ENCODE results near the gene LRP1B.
"Not testable (repeated sequence)": the region's sequence is repeated elsewhere in the genome, so short reads cannot be mapped to it uniquely, and the experiment has no call there.

Gene LRP1B

DNA sequence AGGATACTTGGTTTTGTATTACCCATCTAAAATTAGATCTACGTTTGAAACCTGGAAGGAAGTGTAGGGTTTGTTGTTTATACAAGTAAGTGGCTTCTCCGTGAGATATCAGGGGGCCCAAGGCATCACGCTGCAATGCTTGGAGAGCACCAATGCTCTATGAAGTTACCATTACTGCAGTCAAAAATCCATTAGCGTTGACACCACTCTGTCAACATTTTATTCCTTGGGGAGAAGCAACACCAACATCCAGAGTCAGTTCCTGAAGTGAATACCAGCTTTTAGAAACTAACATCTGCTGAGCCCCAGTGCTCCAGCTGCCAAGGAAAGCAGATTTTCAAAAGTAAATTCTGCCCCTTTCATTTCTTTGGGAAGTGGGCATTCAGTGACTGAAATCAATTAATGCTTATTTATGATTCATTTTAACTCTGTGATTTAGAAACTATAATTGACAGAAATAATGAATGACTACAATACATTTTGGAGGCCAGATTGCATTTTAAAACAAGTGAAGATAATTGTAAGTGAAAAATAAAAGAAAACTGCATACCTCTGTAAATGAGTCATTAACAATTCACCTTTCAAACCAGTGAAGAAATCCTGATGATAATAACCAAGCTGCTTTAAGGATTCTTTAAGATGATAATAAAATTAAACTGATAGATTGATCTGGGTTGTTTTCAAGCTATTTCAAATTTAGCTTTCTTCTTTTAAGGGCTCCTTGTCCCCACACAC lies 30.5 kb downstream of the LRP1B start:
- no peak for DNase-seq

DNA sequence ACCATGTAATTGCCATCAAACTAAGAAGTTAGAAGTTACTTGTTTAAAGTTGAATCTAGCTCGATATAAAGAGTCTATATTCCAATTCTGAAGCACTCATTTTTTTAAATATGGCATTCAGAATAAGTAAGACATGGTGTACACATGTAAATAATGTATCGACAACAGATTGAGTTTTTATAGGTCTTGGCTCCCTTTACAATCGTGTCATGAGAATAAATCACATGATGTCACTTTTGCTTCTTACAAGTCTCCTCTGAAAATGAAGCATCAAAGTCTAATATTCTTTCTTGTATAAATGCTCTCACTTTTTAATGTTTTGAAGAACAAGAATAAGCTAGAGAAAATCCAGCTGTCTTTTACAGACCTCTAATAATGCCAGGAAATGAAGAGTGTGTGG lies 33.1 kb downstream of the LRP1B start:
- no peak for DNase-seq

DNA sequence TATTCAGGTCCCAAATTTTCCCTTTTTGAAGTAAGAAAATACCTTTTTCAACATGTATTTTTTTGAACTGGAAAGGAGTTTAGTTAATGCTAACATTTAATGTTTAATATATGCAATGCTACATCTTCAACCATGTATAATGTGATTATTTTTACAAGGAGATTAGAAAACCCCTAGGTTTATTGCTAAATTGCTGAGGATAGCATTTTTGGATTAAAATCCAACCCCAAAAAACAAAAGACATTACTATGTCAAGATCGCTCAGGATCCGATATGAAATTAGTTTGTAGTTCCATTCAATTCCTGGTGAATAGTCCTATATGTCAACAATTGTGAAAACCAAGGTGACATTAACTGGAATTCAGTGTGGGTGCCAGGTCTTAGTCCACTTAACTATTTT lies 35.2 kb downstream of the LRP1B start:
- DNase-seq, result no peak

DNA sequence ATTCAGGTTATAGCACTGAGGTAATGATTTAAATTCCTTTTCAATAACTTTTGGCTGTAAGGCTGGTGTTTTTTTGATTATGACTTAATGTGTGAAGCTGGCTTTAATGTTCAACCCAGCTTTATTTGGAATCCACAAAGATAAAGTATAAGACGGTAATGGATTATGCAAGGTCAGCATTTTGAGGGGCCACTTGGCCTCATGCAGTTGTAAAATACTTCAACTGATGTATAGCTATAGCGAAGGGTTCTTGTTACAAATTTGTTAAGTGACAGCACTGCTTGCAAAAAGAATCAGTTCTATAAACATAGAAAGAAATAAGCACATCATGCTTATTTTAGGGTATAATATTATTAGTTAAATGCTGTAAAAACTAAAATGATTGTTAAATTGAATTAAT lies 36.6 kb downstream of the LRP1B start:
- DNase-seq, result no peak

DNA sequence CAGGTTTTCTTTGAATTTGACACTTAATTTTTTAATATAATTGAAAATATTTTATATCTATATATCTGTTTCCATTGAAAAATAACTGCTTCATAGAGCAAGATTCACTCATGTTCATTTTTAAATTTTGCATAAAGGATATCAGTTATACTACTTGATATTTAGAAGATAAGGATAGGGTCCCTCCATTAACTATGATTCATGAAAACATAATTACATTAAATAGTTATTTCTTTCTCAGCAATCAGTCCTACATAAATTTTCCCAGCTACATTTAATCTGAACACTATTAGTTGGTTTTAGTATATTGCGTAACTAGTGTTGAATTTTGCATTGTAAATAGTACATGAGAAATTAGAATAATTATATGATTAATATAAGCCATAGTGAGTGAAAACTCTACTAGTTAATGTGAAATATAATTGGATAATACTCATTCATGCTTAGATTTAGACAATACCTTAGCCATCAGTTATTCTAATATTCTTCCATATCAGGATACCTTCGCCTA lies 42.7 kb downstream of the LRP1B start:
- no peak for DNase-seq

DNA sequence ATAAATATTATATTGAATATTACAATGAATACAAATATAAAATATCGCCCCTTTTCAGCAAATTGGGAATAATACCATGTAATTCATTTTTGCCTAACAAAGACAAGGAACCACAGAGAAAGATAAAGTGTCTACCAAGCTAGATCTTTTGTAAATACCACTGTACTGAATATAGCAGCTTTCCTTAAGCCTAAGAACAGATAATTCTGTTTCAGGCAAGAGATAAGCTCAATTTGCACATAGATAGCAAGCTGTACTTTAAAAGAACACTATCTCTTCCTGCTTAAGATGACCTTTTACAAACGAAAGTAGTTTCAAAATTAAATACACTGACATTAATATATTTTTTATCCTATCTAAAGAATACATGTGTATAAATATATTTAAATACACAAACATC lies 43.2 kb downstream of the LRP1B start:
- not testable (repeated sequence) for DNase-seq

DNA sequence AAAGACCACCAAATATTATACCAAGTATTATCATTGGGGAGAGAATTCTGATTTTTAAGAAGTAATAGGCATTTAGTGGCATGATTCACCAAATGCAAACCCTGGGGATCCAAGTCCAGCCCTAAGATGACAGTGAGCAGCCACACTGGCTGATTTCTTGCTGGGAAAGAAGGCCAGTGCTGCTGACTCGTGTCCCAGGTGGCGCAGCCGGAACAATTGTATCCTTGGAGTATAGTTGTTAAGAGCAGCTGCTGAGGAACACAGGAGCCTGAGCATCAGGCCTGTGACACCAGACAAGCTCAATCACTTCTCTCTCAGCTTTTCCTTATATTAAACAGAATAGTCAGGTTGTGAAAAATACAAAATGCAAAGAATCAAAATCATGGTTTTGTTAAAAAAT lies 48.4 kb downstream of the LRP1B start:
- DNase-seq, result no peak

DNA sequence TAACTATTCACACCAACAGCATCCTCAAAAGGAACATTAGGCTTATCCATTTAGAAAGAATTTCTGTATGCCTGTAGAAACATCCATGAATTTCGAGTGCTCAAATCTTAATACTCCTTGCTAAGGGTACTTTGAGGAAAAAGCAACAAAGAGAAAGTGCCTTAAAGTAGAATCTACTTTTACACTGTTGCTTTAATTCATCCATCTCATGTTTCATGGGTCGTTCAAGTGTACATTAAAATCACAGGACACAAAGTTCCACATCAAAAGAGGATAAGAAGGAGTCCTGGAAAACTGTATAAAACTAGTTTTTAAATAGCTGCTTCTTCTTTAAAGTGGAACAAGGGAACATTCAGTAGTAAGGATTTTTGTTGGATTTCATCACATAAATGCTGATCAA lies 54.5 kb downstream of the LRP1B start:
- no peak for DNase-seq

DNA sequence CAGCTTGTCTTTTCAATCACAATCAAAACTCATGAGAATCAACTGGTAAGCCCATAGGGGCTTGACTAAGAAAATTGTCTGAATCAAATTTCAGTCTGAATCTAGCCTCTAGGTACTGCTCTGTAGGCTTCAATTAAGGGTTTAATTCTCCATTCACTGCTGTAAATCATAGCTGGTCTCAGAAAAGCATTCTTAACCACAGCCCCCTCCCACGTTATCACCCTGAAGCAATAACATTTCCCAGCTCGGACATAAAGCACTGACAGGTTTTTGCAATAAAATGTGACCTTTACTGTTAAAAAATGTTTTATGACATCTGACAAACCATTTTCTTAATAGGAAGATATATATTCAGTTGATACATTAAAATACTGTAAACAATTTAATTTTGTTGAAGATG lies 55.0 kb downstream of the LRP1B start:
- no peak for DNase-seq

DNA sequence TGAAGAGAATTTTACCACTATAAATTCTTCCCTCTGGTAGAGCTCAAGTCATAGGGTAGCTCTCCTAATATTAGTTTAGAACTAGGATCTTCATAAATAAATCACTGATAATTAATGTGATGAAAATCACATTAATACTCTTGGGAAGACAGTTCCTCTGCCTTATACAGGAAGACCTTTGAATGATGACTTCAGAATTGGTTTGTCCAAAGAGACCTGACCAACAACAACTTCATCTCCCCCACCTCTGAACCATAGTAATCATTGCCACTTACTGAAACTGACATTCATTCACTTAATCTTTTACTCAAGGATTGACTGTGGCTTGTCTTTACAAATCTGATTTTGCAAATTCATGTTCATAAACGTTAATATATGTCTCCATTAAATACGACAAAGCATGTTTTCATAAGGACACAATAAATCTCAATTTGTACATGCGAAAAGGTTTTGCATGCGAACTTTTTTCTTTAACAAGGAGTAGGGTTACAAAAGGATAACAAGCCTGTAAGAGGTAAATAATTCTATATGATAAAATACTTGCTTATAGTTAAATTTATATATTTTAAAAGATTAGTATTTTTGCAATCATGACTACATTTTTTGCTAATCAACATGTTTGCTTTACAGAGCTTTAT lies 61.4 kb downstream of the LRP1B start:
- no peak for DNase-seq

DNA sequence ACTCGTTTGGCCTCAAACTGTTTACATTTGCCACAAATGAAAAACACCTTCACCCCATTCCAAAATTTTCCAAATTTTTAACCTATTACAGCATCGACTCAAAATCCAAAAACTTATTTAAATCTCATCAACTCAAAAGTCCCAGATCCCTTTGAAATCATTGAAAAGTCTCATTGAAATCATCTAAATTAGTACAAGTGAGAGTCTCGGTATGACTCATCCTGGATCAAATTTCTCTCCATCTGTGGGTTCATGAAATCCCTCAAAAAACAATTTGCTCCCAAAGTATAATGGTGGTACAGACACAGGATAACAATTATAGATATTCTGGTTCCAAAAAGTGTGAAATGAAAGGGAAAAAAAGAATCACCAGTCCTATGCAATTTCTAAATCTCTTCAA lies 65.1 kb downstream of the LRP1B start:
- DNase-seq, result no peak

DNA sequence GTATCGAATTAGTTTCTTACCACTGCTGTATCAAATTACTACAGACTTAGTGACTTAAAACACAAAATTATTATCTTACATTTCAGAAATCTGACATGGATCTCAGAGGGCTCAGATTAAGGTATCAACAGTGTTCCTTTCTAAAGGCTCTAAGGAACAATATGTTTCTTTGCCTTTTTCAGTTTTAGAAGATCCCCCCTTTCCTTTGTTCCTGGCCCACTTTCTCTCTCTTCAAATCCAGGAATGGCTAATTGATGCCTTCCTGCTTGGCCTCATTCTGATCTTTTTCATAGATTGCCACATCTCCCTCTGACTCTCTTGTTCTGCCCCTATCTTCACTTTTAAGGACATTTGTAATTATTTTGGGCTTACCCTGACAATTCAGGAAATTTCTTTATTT lies 65.7 kb downstream of the LRP1B start:
- no peak for DNase-seq

DNA sequence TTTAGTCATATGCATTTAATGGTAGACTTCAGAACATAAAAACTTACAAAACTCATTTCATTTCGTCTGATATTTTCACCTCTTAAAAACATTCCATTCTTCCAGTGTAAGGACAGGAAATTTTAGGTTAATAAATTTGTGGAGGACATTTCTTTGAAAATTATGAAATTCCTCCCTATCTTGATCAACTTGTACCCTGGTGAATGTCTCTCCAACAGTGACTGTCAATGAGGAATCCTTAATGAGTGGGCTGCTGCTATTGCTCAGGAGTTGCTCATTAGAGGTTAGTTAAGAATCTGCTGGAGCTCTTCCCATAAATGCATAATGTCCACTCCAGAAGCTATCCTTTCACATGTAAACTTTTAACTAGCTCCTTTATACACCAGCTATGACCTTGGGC lies 69.1 kb downstream of the LRP1B start:
- no peak for DNase-seq

DNA sequence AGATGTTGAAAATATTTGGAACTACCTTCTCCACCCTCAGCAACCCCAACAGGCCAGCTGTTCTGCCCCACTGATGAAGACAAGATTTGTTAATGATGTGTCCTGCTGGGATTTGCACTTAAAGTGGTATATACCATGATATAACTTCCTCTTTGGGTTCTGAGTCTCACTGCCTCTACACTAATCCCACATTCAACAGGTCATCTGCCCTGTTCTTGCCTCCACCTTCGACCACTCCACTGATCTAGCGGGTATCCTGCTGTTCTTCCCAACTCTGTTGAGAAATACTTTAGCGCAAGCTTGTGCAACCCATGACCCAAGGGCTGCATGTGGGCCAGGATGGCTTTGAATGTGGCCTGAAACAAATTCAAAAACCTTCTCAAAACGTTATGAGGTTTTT lies 72.7 kb downstream of the LRP1B start:
- DNase-seq, result no peak

DNA sequence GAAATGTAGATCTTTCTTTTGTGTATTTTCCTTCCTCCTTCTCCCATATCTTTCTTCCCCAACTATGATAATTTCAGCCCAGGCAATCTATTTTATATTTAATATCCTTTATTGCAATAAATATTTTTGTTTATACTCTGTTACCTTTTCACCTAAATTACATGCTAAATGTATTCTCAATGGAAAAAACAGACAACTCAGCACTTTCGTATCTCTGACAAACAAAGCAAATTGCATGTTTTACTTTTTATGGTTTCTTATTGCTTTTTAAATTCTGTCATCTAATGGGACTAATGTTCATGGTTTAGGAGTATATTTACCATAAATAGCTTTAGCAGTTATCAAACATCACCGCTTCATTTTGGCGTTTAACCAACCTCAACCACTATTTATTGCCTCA lies 74.0 kb downstream of the LRP1B start:
- no peak for DNase-seq

DNA sequence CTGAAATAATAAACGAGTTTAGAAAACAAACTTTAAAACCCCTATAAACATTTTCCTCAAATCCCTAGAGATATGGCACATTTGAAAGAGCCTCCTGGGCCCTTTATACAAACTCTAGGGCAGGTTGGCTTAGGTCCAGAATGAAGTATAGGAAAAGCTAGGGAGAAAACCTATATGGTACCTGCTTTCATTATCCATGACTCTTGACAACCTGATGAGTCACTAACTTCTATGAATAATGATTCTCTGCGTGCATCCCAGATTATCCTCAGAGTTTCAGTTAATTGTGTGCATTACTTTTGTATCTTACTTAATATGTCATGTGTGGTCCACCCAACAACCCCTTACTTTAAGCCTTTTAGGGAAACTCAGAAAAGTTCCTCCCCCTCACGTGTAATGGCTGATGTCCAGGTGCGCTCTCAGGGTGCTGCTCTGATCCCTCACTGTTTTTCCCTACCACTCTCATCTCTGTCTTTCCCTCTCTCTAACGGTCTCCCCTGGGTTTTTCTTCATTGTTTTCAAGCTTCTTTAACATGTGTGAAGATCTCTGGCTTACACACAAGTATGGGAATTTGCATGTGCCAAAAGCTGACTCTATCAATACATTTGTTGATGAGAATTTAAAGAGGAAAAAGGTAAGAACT lies 78.5 kb downstream of the LRP1B start:
- no peak for DNase-seq

DNA sequence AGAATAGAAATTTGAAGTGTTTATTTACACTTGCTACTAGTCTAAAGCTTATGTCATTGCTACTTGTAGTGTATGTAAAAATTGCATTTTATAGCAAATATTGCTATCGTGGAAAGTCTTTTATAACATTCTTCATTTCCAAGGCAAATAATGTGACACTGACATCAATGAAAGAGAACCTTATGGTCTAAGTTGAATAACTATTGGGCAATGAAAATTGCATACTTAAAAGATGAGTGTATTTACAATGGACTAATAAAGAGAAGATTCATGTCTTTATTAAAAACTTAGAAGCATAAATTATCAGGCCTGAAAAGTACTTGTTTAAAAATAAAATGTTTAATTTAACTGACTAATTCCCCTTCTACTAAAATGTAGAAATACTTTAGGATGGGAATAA lies 82.2 kb downstream of the LRP1B start:
- DNase-seq, result no peak

DNA sequence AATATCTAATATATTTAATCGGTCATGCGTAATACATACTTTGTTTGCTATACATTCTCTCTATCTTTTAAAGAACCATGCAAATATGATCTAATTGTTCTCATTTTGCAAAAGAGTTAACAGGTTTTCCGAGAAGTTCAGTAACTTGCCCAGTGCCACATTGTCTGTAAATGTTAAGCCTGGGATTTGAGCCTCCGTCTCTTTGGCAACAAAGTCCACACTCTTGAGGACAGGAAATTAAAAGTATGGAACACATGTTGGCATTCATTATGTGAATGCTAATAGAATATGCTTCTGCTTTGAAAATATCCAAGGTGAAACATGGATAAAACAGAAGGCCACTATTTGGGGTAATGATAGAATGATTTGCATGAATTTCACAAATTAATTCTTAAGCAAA lies 85.2 kb downstream of the LRP1B start:
- DNase-seq, result no peak

DNA sequence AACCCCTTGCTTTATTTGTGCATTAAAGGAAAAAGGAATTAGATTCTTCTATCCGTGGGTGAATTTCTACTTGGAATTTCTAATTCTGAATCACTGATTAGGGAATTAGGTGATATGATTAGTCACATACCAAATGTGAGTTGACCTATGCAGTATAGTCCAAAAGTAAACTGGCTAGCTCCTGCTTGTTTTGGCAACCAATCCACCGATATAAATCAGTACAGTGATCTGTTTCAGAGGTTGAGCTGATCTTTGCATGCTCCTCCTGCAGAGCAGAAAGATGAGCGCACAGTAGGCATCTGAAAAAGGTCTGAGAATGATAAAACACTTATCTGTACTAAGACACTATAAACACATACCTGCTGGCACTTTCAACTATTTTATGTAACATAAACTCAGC lies 86.6 kb downstream of the LRP1B start:
- DNase-seq, result no peak

DNA sequence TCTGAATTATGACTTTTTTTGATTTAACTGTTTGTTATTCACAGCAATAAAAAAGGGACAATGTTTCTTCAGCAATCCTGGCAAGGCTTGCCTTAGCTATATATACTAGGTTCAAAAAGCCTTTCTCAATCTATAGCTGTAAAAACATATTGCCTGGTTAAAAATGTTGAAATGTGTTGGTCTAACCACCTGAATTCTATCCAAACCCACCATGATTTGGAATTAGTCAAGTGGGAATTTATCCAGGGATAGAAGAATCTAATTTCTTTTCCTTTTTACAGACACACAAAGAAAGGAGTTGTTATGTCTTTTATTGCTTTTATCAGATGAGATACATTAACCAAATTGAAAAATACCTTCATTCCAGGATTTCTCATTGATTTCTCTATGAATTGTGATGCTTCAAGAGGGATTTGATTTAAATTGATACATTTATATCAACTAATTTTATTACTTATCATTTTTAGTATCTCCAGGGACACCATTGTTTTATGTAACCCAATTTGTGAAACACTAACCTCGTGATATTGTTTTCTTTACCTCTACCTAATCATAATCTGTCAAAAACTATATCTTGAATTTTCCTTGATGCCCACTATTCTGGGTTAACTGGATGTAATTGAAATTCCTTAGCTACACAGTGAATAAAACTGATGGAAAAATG lies 88.1 kb downstream of the LRP1B start:
- no peak for DNase-seq

DNA sequence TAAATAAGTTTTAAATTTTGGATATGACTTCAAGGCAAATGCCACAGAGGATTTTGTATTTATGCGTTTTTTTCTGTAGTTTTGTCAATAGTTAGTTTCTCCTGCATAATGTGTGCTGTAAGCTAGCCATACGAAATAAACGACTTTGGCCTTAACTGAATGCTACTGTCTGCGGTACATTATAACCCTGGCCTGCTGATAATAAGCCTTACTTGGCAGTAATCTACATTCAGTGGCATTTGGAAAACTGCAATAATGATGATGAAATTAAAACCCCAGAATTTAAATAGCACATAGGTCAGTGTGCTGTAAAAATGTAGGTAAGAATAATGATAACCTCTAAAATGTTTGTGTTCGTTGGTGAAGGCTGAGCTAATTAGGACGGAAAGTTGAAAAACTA lies 88.8 kb downstream of the LRP1B start:
- DNase-seq, result no peak

DNA sequence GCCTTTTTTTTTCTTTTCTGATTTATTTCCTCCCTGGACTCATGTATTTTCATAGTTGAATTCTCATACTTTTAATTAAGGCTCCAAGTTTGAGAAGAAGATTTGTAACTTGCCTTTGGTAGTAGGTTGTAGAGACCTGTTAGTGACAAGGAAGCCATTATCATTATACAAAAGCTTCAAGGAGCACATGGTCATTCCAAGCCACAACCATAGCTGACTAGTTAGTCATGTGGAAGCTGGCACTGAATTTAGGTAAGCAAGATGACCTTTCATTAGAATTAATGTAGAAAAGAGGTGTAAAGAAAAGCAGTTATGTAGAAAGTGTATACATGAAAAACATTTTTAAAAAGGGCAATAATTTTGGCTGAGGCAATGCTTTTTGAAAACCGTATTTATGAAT lies 89.7 kb downstream of the LRP1B start:
- DNase-seq, result no peak

DNA sequence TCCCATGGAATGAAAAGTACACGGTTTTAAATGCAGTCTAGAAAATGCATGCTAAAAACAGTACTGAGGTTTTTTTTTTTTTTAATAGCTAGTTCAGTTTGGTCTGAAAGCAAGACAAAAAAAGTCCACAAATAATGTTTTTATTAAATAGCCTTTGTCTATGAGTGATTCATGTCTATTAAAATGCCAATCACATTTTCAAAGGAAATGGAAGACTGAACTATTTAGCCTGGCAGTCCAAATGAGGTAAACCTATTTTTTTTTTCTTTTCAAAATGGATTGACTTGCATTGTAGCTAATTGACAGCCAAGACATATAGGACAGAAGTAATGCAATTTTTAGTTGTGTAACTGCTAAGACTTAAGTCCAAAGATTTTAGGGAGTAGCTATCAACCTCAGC lies 90.3 kb downstream of the LRP1B start:
- DNase-seq, result no peak

DNA sequence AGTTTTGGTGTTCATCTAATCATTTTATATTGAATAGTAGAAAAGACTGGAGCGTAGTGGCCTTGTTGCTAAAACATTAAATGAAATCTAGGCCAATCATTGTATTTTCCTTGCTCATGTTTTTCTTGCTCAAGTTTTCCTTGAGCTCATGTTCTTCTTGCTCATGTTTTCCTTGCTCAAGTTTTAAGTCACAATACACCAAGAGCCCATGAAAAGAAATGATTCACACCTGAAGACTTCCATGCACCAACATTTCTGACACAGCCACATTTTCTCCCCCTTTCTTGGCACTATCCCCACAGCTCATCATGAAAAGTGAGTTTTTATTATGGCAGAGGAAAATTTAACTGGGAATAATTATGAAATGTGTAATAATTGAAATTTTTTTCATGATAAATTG lies 92.0 kb downstream of the LRP1B start:
- no peak for DNase-seq
